ENCODE data around the gene SMIM41.

Gene SMIM41

GRCh38 chr12:52119398-52120254 lies 40.1 kb downstream of the SMIM41 start:
- DNase-seq (ENCODE audit: low read depth in 2 of 2), result peak in 1 of 2 donors; percentile 23
- H3K4me3 ChIP-seq (replicated peaks in 1 of 2; ENCODE audit: low read depth in 2 of 2, low read length in 2 of 2), result no peak overlapping the region
- peak; percentile 61 for TF ChIP-seq CTCF (IDR thresholded peaks at IDR 0.05; ENCODE audit: low read depth, low read length)

- no peak for DNase-seq (ENCODE audit: low read depth in 2 of 2)
- no peak for TF ChIP-seq CTCF (IDR thresholded peaks at IDR 0.05; ENCODE audit: low read depth, low read length)
- H3K4me3 ChIP-seq (replicated peaks in 1 of 2; ENCODE audit: low read depth in 2 of 2, low read length in 2 of 2), result no peak overlapping the region
Measured at GRCh38 chr12:52120951-52121823, 41.7 kb downstream of the SMIM41 start.

GRCh38 chr12:52121824-52122539 lies 42.5 kb downstream of the SMIM41 start:
- TF ChIP-seq CTCF (IDR thresholded peaks at IDR 0.05; ENCODE audit: low read depth, low read length), result peak; percentile 84
- peak; percentile 59 to 66 for DNase-seq (ENCODE audit: low read depth in 2 of 2)
- no peak overlapping the region for H3K4me3 ChIP-seq (replicated peaks in 1 of 2; ENCODE audit: low read depth in 2 of 2, low read length in 2 of 2)

- no peak overlapping the region for H3K4me3 ChIP-seq (replicated peaks in 1 of 2; ENCODE audit: low read depth in 2 of 2, low read length in 2 of 2)
- no peak for TF ChIP-seq CTCF (IDR thresholded peaks at IDR 0.05; ENCODE audit: low read depth, low read length)
- DNase-seq (ENCODE audit: low read depth in 2 of 2), result no peak
Measured at GRCh38 chr12:52122540-52122871, 43.0 kb downstream of the SMIM41 start.

- no peak overlapping the region for H3K4me3 ChIP-seq (replicated peaks in 1 of 2; ENCODE audit: low read depth in 2 of 2, low read length in 2 of 2)
- TF ChIP-seq CTCF (IDR thresholded peaks at IDR 0.05; ENCODE audit: low read depth, low read length), result no peak
- no peak for DNase-seq (ENCODE audit: low read depth in 2 of 2)
Measured at GRCh38 chr12:52122904-52123303, 43.4 kb downstream of the SMIM41 start.

GRCh38 chr12:52123487-52124186 lies 44.1 kb downstream of the SMIM41 start:
- H3K4me3 ChIP-seq (replicated peaks in 1 of 2; ENCODE audit: low read depth in 2 of 2, low read length in 2 of 2), result no peak overlapping the region
- no peak for DNase-seq (ENCODE audit: low read depth in 2 of 2)
- TF ChIP-seq CTCF (IDR thresholded peaks at IDR 0.05; ENCODE audit: low read depth, low read length), result no peak

Measured in cardiac fibroblast (primary cell).